SHP77 (cell line): ENCODE results near the gene FGF14.

Source experiments
- DNase-seq, 2 experiments: peaks; one replicate each; lab custom pipeline; 2025; lab: John Stamatoyannopoulos, UW

FGF14 gene

DNA sequence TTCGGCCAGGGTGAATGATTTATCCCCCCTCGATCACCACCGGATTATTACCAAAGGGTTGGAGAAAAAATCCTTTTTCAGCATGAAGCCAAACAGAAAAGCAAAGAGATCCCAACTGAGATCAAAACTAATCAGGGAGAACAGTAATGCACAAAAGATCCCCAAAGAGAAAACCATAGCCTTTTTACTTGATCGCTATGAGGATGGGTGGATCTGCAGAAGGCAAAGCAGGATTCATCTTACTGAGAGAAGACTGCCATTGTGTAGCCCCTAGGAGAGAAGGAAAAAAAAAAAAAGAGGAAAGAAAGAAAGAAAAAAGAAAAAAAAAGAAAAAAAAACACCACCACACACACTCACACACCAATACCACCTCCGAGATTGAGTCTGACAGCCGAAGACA lies at the start of gene FGF14:
Gene FGF14 (minus strand): TSS at position 283 of the 400 bp plus-strand sequence.
- DNase-seq = peak in 1 of 2 experiments; percentile 20

DNA sequence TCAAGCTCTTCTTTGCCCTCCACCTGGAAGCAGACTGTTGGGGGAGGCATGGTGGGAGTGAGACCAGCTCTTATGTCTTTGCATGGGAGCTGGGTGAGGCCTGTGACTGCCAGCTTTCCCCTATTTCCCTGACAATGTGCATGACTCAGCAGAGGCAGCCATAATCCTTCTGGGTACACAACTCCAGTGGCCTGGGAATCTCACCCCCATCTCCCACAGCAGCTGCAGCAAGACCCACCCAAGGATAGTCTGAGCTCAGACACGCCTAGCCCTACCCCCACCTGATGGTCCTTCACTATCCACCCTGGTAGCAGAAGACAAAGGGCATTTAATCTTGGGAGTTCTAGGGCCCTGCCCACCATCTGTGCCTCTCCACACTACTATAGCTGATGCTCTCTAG lies 41.4 kb upstream of the FGF14 start:
- peak; percentile 21 to 34 for DNase-seq

DNA sequence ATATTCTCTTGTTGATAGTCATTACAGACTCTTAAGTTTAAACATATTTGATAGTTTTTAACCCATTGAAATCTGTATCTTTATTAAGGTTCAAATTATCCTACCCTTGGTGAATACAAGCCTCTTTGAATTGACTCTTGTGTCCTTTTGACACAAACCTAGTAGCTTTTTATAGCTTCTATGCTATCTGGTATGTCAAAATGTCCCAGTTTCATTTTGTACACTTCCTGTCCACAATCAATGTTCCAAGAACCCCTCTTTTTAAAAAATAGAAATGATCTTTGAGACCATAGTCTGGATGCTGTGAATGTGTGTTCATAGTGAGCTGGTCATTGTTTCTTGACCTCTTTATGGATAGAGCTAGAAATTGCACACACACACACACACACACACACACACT lies 39.2 kb upstream of the FGF14 start:
- no peak for DNase-seq

DNA sequence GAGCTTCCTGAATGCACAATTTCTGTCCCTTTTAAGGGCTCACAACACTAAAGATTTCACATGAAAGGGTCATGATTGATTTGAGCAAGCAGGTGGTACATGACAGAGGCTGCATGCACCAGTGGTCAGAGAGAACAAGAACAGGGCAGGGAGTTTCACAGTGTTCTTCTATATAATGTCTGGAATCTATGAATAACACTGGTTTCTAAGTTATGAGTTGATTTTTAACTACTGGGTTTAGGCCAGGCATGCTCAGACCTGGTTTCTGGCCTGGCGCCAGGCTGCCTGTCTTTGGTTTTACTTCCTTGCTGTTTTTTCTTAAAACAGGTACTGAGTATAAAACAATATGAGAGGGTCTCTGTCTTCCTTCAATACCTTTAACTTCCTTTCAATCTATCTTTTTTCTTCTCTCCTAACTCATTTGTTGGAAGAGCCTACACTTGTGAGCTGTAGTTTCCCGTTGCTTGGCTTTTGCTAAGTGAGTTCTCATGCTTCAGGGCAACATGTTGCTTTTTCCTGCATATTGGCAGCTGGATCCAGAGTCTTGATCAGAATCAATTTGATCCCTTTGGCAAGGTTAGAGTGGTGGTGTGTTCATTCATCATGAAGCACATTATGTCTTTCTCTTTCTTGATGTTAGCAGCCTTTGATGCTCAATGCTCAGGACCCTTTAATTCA lies 38.5 kb upstream of the FGF14 start:
- DNase-seq = peak in 1 of 2 experiments; percentile 6

DNA sequence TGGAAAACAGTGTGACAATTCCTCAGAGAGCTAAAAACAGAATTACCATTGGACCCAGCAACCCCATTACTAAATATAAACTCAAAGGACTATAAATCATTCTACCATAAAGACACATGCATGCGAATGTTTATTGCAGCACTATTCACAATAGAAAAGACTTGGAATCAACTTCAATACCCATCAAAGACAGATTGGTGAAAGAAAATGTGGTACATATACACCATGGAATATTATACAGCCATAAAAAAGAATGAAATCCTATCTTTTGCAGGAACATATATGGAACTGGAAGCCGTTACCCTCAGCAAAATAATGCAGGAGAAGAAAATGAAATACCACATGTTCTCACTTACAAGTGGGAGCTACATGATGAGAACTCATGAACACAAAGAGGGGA lies 20.8 kb upstream of the FGF14 start:
- no peak for DNase-seq

DNA sequence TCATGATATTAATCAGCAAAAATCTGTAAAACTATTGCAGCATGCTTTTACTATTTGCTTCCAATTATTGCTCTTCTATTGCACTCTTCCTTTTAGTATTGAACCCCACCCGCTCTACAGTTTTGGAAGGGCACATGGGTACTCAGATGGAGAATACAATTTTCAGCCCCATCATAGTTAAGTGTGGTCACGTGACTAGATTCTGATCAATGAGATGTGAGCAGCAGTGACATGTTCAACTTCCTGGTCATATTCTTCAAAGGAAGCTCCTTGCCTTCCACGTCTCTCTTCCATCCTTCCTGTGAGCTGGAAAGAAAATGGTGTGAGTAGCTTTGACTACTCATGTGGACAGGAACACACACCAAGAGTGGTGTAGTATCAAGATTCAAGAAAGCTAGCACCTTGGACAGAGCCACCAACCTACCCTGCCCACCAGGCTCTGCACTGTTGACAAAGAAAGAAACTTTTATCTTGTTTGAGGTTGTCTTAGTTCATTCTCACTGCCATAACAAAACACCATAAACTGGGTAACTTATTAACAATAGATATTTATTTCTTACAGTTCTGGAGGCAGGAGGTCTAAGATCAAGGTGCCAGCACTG lies 3.8 kb upstream of the FGF14 start:
- DNase-seq = no peak

DNA sequence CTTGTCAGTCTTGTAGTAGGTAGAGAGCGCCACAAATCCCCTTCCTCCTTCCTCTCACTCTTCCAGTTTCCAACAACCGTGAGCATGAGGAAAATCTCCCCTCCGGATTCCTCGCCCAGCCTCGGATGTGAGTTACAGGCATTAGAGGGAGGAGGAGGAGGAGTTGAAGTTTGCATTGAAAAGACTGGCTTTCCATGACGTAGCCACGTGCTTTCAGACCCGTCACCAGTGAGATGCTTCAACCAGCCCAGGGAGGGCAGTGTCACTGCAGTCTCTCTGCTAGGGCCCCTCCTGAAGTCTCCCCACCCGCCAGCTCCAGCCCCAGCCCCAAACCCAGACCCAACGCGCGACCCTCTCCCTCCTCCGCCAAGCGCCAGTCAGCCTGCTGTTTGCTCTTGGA lies 442 bp upstream of the FGF14 start:
- DNase-seq = peak; percentile 95 to 98

DNA sequence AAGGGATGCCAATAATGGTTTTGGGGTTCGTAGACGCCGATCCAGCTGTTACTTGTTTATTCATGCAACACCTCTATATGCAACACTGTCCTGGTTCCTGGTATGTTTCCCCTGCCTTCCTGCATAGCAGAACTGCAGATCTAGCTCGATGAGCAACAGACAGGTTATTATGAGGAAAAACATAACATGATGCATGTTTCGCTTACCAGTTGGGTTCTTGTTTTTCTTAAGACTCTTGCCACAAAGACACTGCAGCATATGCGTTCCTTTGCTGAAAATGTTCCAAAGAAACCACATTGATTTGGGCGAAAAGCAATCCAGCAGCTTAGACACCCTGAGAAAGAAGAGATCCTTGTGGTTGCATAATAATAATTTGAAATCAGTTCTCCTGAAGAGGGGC lies 583 bp downstream of the FGF14 start:
- DNase-seq = peak in 1 of 2 experiments; percentile 45

DNA sequence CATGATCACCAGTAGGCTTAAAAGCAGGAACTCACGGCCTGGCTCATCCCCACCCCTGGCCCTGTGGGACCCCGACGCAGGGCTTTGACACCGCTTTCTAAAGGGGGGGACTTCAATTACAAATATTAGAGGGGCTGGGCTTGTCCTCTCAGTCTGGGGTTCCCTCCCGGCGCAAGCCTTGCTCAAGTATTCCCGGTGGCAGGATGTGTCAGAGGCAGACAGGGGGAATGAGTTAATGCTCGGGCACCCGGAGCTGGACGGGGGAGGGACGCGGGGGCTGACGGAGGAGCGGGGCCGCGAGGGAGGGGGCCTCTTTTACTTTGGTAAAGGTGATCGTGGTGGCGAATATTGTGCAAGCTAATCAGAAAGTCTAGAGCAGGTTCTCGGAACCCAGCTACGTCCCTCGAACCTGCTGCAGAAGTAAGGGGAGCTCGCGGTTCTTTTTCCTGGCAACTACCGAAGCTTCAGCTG lies 1.1 kb downstream of the FGF14 start:
- peak; percentile 57 to 65 for DNase-seq

DNA sequence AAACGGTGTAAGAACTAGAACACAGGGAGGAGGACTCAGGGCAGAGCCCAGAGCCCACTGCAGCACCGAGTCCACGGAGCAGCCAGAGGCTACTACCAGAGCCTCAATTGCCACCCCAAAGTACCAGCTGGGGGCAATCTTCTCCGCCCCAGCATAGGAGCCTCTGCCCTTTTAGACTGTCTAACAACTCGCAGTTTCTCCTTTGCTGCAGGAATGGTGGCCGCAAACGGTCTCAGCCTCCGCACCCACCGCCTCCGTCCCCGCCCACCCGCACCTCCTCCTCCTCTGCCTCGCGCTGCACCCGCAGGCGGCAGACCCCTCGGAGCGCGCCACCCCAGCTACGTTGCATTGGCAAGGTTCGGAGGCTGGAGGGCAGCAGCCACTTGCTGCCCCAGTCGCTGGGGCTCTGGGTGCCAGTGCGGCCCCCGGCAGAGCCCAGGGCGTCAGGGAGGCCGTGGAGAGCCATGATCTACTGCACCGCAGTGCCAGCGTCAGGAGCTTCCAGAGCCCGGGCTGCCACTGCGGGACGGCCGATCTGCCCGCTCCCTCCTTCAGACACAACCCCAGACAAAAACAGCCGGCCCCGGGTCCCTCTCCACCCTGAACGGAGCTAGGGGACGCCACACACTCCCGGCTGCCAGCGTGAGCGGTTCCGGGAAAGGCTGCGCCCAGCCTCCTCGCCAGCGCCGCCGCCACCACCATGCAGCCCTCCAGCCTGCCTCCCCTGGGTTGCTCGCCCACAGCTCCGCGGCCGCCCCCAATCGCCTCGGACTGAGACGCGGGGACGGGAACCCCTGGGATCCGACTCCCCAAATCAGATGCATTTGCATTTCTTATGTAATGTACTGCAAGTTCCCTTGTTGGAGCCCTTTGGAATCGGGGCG lies 1.8 kb downstream of the FGF14 start:
- DNase-seq = peak; percentile 59 to 90

DNA sequence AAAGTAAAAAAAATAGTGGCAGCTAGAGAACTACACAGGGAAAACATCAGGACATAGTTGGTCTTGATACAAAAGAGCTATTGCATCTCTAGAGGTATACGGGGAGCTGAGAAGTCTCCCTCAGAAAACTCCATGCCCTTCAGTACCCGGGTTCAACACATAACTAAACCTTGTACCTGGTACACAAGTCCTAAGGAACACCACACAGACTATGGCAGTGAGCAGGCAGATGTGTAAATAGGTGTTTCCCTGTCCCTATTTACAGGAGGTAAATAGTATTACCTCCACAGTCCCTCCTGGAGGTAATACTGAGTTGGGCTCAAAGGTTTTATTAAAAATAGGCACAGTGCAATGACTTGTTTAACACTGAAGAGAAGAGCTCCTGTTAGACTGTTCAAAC lies 5.9 kb downstream of the FGF14 start:
- no peak for DNase-seq

DNA sequence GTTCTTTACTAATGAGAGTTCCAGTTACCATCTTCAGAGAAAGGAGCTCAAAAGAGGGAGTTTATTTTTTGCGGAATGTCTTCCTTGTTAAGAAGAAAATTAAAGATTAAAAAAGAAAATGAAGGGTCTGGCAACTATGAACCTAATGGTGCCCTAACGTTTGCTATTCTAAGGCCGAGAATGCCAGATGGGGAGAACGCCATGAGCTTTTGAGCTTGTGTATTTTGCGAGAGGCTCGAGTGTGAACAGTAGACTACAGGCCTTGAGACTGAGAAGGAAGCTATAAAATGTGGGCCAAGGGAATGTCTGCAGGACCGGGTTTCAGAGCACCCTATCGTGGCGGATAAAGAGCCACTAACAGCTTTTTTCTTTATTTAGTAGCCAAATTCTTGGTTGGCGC lies 6.7 kb downstream of the FGF14 start:
- DNase-seq = peak; percentile 46 to 47

DNA sequence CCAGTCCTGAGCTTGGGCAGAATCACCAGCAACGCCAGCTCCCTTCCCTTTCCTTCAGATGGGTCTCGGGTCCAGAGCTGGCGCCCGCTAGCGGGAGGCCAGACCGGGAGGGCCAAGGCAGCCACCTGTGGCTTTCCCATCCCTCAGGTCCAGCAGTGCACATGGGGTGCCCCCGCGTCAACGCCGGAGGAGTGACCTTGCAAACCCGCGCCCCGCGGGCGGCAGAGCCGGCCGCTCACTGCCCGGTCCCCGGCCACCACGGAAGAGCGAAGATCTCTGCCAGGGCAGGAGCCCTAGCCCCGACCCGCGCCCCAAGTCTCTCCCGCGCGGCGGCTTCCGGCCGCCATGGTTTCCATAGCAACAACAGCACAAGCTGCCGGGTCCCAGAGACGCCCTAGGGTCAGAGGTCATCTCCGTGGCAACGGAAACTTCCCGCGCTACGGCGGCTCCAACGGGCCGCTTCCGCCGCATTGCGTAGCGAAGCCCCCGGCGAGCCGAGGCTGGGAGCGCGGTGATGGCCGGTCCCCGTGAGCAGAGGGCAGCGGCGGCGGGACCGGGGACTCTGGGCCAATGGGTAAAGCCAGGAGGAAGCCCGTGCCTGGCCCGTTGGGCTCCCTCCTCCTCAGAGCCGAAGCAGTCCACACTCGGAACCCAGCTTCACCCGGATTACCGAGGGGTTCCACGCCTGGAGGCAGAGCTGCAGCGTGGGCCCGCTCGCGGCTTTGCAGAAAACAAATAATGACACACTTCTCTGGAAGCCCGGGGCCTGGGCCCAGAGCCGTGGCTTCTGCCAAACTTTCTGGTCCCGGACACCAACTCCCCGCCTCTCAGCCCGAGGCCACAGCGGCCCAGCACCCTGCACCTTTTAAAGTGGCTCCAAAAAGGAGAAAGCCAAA lies 7.4 kb downstream of the FGF14 start:
- peak; percentile 99 for DNase-seq

DNA sequence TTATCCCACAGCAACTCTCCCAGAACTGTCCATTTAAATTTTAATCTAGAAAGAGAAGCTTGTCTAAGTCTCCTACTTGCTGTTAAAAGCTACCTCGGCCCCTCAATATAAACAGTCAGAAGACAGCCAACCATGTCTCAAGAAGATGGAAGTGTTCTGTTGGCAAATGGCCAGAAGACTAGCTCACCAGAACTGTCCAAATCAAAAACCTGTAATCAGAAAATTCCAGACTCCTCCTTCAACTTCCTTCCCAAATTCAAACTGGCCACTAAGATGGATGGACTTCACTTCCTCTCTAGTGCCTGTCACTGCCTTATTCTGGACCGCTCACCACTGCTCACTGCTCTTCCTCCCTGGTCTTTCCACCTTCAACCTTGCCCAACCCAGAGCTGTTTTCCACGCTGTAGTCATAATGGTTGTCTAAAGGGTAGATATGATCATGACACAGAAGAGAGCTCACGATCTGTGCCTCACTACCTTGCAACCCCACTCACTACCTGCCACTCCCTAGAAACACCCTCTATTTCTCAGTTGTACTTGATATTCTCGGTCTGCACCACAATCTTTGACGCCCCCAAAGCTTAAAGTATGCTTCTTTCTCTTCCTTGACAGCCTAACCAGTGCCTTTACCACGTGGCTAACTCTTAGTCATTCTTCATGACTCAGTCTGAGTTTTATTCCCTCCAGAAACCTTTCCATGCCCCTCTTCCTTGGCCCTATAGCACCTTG lies 9.2 kb downstream of the FGF14 start:
- no peak for DNase-seq

DNA sequence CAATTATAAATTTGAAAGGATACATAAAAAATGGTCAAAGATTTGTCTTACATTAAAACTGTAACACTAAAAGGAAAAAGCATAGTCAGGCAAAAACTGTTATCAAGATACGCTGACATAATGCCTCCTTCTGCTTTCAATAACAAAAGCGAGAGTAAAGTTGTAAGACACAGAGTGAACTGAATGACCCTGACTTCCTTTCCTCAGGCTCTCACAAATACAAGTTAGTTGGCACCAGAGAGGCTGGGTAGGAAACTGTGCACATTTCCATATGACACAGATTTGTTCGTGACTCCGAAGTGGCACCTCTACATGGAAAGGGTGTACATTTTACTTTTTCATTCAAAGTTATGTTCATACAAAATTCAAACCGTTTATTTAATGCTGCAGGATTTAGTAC lies 15.4 kb downstream of the FGF14 start:
- no peak for DNase-seq

DNA sequence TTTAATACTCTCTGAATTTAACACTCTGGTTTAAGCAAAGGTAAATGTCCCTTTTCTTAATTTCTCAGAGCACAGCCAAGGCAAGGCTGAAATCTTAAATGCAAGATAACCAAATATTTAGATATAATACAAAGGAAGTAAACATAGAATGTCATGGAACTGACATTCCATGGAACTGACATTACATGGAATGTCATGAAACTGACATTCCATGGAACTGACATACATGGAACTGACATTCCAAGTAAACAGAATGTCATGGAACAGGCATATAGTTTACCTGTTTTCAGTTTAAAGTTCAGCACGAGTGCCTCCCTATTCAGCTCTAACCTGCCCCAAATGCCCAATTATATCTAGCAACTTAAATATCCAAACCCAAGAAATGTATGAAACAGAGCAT lies 21.8 kb downstream of the FGF14 start:
- DNase-seq = no peak

DNA sequence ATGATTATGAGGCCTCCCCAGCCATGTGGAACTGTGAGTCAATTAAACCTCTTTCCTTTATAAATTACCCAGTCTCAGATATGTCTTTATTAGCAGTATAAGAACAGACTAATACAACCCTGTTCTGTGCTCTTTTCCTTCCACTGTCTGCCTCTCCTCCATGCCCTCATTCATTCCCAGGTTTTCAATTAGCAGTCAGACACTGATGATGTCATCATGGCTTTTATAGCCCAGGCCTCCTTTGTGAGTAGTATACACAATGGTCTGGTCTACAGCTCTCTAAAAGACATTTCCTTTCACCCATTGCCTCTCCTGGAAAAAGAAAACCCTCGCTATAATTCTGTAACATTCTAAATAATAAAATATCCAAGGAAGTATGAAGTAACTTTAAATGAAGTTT lies 25.5 kb downstream of the FGF14 start:
- DNase-seq = peak in 1 of 2 experiments; percentile 55

DNA sequence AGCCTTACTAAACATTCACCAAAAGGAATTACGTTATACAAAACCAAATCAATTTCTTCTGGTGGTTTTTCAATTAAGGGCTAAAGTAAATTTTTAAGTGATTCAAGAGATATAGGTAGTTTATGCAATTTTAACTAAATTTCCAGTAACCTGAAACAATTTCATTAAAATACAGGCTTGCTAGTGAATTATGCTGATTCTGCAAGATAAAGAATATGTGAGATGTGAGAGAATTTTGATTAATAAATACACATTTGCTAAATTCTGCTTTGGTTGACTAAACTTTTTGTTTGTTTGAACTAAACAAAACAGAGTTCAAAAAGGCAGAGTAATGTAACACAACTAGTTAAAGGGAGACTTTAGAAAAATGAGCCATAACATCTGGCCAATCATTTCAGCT lies 27.1 kb downstream of the FGF14 start:
- DNase-seq = no peak

DNA sequence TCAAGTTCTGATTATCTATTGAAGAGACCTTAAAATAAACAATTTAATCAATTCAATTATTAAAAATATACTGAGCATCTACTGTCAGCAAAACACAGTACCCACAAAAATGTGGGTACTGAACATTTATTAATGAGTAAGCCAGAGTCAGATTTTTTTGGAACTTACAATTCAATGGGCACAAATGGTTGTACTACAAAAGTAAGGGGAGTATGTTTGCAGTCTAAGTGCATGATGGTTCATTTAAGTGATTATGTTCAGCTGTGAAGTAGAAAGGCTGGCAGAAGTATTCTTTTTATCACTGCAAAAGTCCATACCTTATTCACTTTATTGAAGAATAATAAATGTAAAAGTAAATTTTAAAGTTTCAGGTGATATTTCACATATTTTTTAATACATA lies 27.6 kb downstream of the FGF14 start:
- DNase-seq = no peak

DNA sequence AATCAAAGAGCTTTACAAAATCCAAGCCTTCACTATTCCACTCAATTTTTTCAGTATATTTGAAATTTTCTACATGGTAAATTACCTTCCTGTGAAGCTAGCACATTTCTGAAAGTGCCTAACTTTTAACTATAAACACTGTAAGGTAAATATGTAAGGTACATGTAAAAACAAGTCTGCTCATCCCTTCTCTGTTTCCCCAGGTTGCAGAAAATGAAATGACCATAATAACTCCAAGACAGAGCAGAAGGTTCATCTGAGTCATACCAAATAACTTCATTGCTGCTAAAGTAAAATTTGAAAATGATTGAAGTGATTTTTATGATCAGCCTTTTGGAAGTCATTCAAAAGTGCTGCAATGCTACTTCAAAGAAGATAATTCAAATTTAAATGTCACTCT lies 28.6 kb downstream of the FGF14 start:
- no peak for DNase-seq

DNA sequence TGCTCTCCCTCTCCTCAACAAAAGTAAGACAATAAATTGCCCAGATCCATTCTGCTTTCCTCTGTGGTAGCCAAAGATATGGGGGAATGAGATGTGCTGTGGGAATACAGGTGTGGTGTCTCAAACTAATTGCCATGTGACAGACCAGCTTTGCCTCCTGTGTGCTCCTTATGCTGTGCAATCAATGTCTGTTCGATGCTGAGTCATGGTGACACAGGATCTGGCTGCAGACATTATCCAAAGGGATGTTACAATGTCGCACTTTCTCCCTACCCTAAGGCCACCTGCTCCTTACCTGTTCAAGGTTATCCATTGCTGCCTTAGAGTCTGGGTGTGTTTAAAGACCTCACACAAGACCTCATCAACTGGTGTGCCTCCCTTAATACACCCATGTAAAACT lies 32.5 kb downstream of the FGF14 start:
- DNase-seq = peak; percentile 85 to 92
